ENCODE measurements around the gene POLDIP3.

The POLDIP3 gene

GRCh38 chr22:42562684-42563083 is 52.0 kb downstream of the POLDIP3 start:
- Histone ChIP-seq H3K36me3 (replicated peaks; ENCODE audit: insufficient read depth, low read length) (no peaks in the 10 kb centered on the region), H3K4me1 (ENCODE audit: low read length) (no peaks in the 10 kb centered on the region), H3K4me2 (ENCODE audit: low read depth, low read length) (no peak overlapping the region), H3K79me2 (ENCODE audit: low read length) (no peaks in the 10 kb centered on the region), H3K9me3 (replicated peaks; ENCODE audit: insufficient read depth, low read length) (no peaks in the 10 kb centered on the region), H4K20me1 (ENCODE audit: insufficient read depth, low read length) (no peaks in the 10 kb centered on the region; the same call in 1 of the 2 replicates), H3K9ac (ENCODE audit: low read length) (no peak overlapping the region), H3K27me3 (replicated peaks; ENCODE audit: insufficient read depth, low read length) (peaks cover 9% of the 10 kb centered on the region), H3K4me3 (ENCODE audit: low read length) (no peak overlapping the region), H3K9me2 (replicated peaks; ENCODE audit: insufficient read depth, low read length) (no peaks in the 10 kb centered on the region), H3F3A (ENCODE audit: insufficient read depth, low read length) (no peaks in the 10 kb centered on the region; the same call in 1 of the 2 replicates), H3K27ac (ENCODE audit: low read length) (no peak overlapping the region), H2AFZ (ENCODE audit: low read length) (no peak overlapping the region)
- no peak for DNase-seq
- TF ChIP-seq EZH2phosphoT487 (IDR thresholded peaks at IDR 0.05; ENCODE audit: low read length), result no peak
- no peak for TF ChIP-seq EZH2 (optimal IDR thresholded peaks at IDR 0.05; ENCODE audit: low read depth, low read length)
- TF ChIP-seq, protein P1, sequence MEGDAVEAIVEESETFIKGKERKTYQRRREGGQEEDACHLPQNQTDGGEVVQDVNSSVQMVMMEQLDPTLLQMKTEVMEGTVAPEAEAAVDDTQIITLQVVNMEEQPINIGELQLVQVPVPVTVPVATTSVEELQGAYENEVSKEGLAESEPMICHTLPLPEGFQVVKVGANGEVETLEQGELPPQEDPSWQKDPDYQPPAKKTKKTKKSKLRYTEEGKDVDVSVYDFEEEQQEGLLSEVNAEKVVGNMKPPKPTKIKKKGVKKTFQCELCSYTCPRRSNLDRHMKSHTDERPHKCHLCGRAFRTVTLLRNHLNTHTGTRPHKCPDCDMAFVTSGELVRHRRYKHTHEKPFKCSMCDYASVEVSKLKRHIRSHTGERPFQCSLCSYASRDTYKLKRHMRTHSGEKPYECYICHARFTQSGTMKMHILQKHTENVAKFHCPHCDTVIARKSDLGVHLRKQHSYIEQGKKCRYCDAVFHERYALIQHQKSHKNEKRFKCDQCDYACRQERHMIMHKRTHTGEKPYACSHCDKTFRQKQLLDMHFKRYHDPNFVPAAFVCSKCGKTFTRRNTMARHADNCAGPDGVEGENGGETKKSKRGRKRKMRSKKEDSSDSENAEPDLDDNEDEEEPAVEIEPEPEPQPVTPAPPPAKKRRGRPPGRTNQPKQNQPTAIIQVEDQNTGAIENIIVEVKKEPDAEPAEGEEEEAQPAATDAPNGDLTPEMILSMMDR (IDR thresholded peaks at IDR 0.05; ENCODE audit: low read length), result no peak

GRCh38 chr22:42562279-42562678 is 52.4 kb downstream of the POLDIP3 start:
- Histone ChIP-seq H3K9ac (ENCODE audit: low read length) (no peak overlapping the region), H3K4me3 (ENCODE audit: low read length) (no peak overlapping the region), H3K9me2 (replicated peaks; ENCODE audit: insufficient read depth, low read length) (no peaks in the 10 kb centered on the region), H4K20me1 (ENCODE audit: insufficient read depth, low read length) (no peaks in the 10 kb centered on the region; the same call in 1 of the 2 replicates), H3K79me2 (ENCODE audit: low read length) (no peaks in the 10 kb centered on the region), H2AFZ (ENCODE audit: low read length) (no peak overlapping the region), H3K4me2 (ENCODE audit: low read depth, low read length) (no peak overlapping the region), H3K4me1 (ENCODE audit: low read length) (no peaks in the 10 kb centered on the region), H3K36me3 (replicated peaks; ENCODE audit: insufficient read depth, low read length) (no peaks in the 10 kb centered on the region), H3F3A (ENCODE audit: insufficient read depth, low read length) (no peaks in the 10 kb centered on the region; the same call in 1 of the 2 replicates), H3K27me3 (replicated peaks; ENCODE audit: insufficient read depth, low read length) (peaks cover 9% of the 10 kb centered on the region), H3K9me3 (replicated peaks; ENCODE audit: insufficient read depth, low read length) (no peaks in the 10 kb centered on the region), H3K27ac (ENCODE audit: low read length) (no peak overlapping the region)
- TF ChIP-seq EZH2 (optimal IDR thresholded peaks at IDR 0.05; ENCODE audit: low read depth, low read length) (no peak), EZH2phosphoT487 (IDR thresholded peaks at IDR 0.05; ENCODE audit: low read length) (no peak)
- TF ChIP-seq, protein P1 (IDR thresholded peaks at IDR 0.05; ENCODE audit: low read length), result no peak
- DNase-seq, result no peak

GRCh38 chr22:42561856-42562255 is 52.8 kb downstream of the POLDIP3 start:
- no peak overlapping the region for H3K9ac ChIP-seq (ENCODE audit: low read length)
- H4K20me1 ChIP-seq (ENCODE audit: insufficient read depth, low read length), result no peaks in the 10 kb centered on the region; the same call in 1 of the 2 replicates
- no peaks in the 10 kb centered on the region for H3K9me3 ChIP-seq (replicated peaks; ENCODE audit: insufficient read depth, low read length)
- no peak overlapping the region for H3K4me2 ChIP-seq (ENCODE audit: low read depth, low read length)
- DNase-seq, result no peak
- H3K27ac ChIP-seq (ENCODE audit: low read length), result no peak overlapping the region
- H3K4me1 ChIP-seq (ENCODE audit: low read length), result no peaks in the 10 kb centered on the region
- H3K27me3 ChIP-seq (replicated peaks; ENCODE audit: insufficient read depth, low read length), result peaks cover 9% of the 10 kb centered on the region
- no peaks in the 10 kb centered on the region for H3K9me2 ChIP-seq (replicated peaks; ENCODE audit: insufficient read depth, low read length)
- H3K4me3 ChIP-seq (ENCODE audit: low read length), result no peak overlapping the region
- no peak for TF ChIP-seq EZH2 (optimal IDR thresholded peaks at IDR 0.05; ENCODE audit: low read depth, low read length)
- no peak for TF ChIP-seq EZH2phosphoT487 (IDR thresholded peaks at IDR 0.05; ENCODE audit: low read length)
- TF ChIP-seq, protein P1 (IDR thresholded peaks at IDR 0.05; ENCODE audit: low read length), result no peak
- no peaks in the 10 kb centered on the region for H3K36me3 ChIP-seq (replicated peaks; ENCODE audit: insufficient read depth, low read length)
- no peaks in the 10 kb centered on the region for H3K79me2 ChIP-seq (ENCODE audit: low read length)
- no peak overlapping the region for H2AFZ ChIP-seq (ENCODE audit: low read length)
- no peaks in the 10 kb centered on the region; the same call in 1 of the 2 replicates for H3F3A ChIP-seq (ENCODE audit: insufficient read depth, low read length)

Data from MM.1S (cell line).